Mesendoderm (in vitro differentiated cells): ENCODE measurements around the gene SH3RF1.
A peak's percentile ranks its signal among the peaks of the same experiment; 100 is the strongest.

Source experiments
- DNase-seq: peaks from one replicate; pipeline ENCODE4 v3.0.0; 2013
- H2AK5ac ChIP-seq: 2 replicates; pipeline ENCODE4 v1.6.1; 2013; ENCODE audit warnings: low read length, inconsistent platforms
- H2BK120ac ChIP-seq: 2 replicates; pipeline ENCODE4 v1.6.1; 2013; ENCODE audit warnings: low read depth, mild to moderate bottlenecking, low read length, moderate library complexity, mixed read lengths
- H2BK15ac ChIP-seq: replicated peaks from 2 replicates; pipeline ENCODE4 v1.6.1; 2013; ENCODE audit warnings: low read depth, mild to moderate bottlenecking, moderate library complexity
- H2BK5ac ChIP-seq: 2 replicates; pipeline ENCODE4 v1.6.1; 2013; ENCODE audit warnings: low read length, inconsistent platforms
- H3K18ac ChIP-seq: 2 replicates; pipeline ENCODE4 v1.6.1; 2013; ENCODE audit warnings: mild to moderate bottlenecking, low read length, mixed read lengths
- H3K23ac ChIP-seq: one replicate; pipeline ENCODE4 v1.6.1; 2013; ENCODE audit warnings: low read length
- H3K27ac ChIP-seq: 2 replicates; pipeline ENCODE4 v1.5.1; 2013; ENCODE audit warnings: low read depth, mild to moderate bottlenecking, inconsistent platforms, low read length, moderate library complexity
- H3K27me3 ChIP-seq: 2 replicates; pipeline ENCODE4 v1.6.1; 2013; ENCODE audit warnings: low read length, control low read depth, mild to moderate bottlenecking, inconsistent platforms; ENCODE audit not compliant: insufficient read depth, poor library complexity
- H3K36me3 ChIP-seq: 2 replicates; pipeline ENCODE4 v1.6.1; 2013; ENCODE audit warnings: low read length, inconsistent platforms; ENCODE audit not compliant: control insufficient read depth, insufficient read depth
- H3K4ac ChIP-seq: one replicate; pipeline ENCODE4 v1.6.1; 2013; ENCODE audit warnings: low read depth, mild to moderate bottlenecking, low read length, moderate library complexity
- H3K4me1 ChIP-seq: 2 replicates; pipeline ENCODE4 v1.6.1; 2013; ENCODE audit warnings: low read depth, low read length, inconsistent platforms; ENCODE audit not compliant: control insufficient read depth
- H3K4me2 ChIP-seq: 2 replicates; pipeline ENCODE4 v1.6.1; 2013; ENCODE audit warnings: low read length
- H3K4me3 ChIP-seq: 2 replicates; pipeline ENCODE4 v1.5.1; 2013; ENCODE audit warnings: mild to moderate bottlenecking, low read length
- H3K56ac ChIP-seq: one replicate; pipeline ENCODE4 v1.6.1; 2013; ENCODE audit warnings: low read length
- H3K79me1 ChIP-seq: 2 replicates; pipeline ENCODE4 v1.6.1; 2013; ENCODE audit warnings: low read length, inconsistent platforms
- H3K79me2 ChIP-seq: 2 replicates; pipeline ENCODE4 v1.6.1; 2013; ENCODE audit warnings: mild to moderate bottlenecking, low read length; ENCODE audit not compliant: control insufficient read depth, insufficient read depth
- H3K9ac ChIP-seq: 2 replicates; pipeline ENCODE4 v1.6.1; 2013; ENCODE audit warnings: low read length, inconsistent platforms
- H4K5ac ChIP-seq: one replicate; pipeline ENCODE4 v1.6.1; 2013; ENCODE audit warnings: low read length
- H4K8ac ChIP-seq: one replicate; pipeline ENCODE4 v1.6.1; 2013; ENCODE audit warnings: low read depth, mild to moderate bottlenecking, control low read depth, low read length, moderate library complexity
- WGBS: extraction: QIAGEN DNeasy Blood & Tissue Kit; methylation state at CpG from one replicate; pipeline ENCODE4 v1.1.7; 2013; ENCODE audit warnings: low lambda C conversion rate, missing lambda C conversion rate; ENCODE audit not compliant: insufficient coverage; ENCODE audit errors: extremely low coverage; 5-methylcytosine and 5-hydroxymethylcytosine counted together

Gene SH3RF1

GRCh38 chr4:169215656-169216055 lies 55.1 kb downstream of the SH3RF1 start:
- H3K9ac ChIP-seq: no peak overlapping the region
- no peak overlapping the region for H3K4ac ChIP-seq
- WGBS: no CpG with 5 or more reads among the region's 4 CpGs
- no peaks in the 10 kb centered on the region for H3K79me2 ChIP-seq
- H3K4me1 ChIP-seq: no peaks in the 10 kb centered on the region
- H3K27me3 ChIP-seq: no peaks in the 10 kb centered on the region
- no peak overlapping the region for H4K8ac ChIP-seq
- H3K56ac ChIP-seq: no peak overlapping the region
- H3K79me1 ChIP-seq: peaks cover 11% of the 10 kb centered on the region
- H2AK5ac ChIP-seq: no peak overlapping the region
- no peak overlapping the region for H4K5ac ChIP-seq
- no peak overlapping the region for H3K27ac ChIP-seq
- no peak overlapping the region for H2BK5ac ChIP-seq
- no peak for DNase-seq
- H3K4me2 ChIP-seq: no peak overlapping the region
- H2BK120ac ChIP-seq: no peak overlapping the region
- H3K18ac ChIP-seq: no peak overlapping the region
- H3K4me3 ChIP-seq: no peak overlapping the region
- H3K23ac ChIP-seq: no peak overlapping the region
- H2BK15ac ChIP-seq: no peak overlapping the region
- no peaks in the 10 kb centered on the region for H3K36me3 ChIP-seq

GRCh38 chr4:169212981-169213380 lies 57.8 kb downstream of the SH3RF1 start:
- no peak overlapping the region for H3K18ac ChIP-seq
- H3K4me1 ChIP-seq: no peaks in the 10 kb centered on the region
- H2BK15ac ChIP-seq: no peak overlapping the region
- no peak overlapping the region for H2AK5ac ChIP-seq
- no peak overlapping the region for H3K4ac ChIP-seq
- H2BK5ac ChIP-seq: no peak overlapping the region
- no peak overlapping the region for H2BK120ac ChIP-seq
- no peak overlapping the region for H3K56ac ChIP-seq
- no peak overlapping the region for H4K5ac ChIP-seq
- H3K79me1 ChIP-seq: peaks cover 10% of the 10 kb centered on the region
- H3K36me3 ChIP-seq: no peaks in the 10 kb centered on the region
- no peak overlapping the region for H3K27ac ChIP-seq
- H3K9ac ChIP-seq: no peak overlapping the region
- H3K4me3 ChIP-seq: no peak overlapping the region
- no peaks in the 10 kb centered on the region for H3K79me2 ChIP-seq
- DNase-seq: no peak
- H3K4me2 ChIP-seq: no peak overlapping the region
- no peaks in the 10 kb centered on the region for H3K27me3 ChIP-seq
- no peak overlapping the region for H4K8ac ChIP-seq
- no CpG with 5 or more reads among the region's 2 CpGs for WGBS
- H3K23ac ChIP-seq: no peak overlapping the region

GRCh38 chr4:169210504-169211118 lies 60.1 kb downstream of the SH3RF1 start:
- Histone ChIP-seq H3K18ac (no peak overlapping the region), H3K27me3 (no peaks in the 10 kb centered on the region), H2BK120ac (no peak overlapping the region), H3K4ac (no peak overlapping the region), H3K79me1 (peaks cover 11% of the 10 kb centered on the region), H2BK5ac (no peak overlapping the region), H3K79me2 (peaks cover 3% of the 10 kb centered on the region), H3K27ac (no peak overlapping the region), H2AK5ac (no peak overlapping the region), H3K4me3 (no peak overlapping the region), H3K9ac (no peak overlapping the region), H3K56ac (no peak overlapping the region), H4K5ac (no peak overlapping the region), H3K4me1 (no peaks in the 10 kb centered on the region), H2BK15ac (no peak overlapping the region), H4K8ac (no peak overlapping the region), H3K4me2 (no peak overlapping the region), H3K36me3 (no peaks in the 10 kb centered on the region), H3K23ac (no peak overlapping the region)
- DNase-seq: no peak
- no CpG with 5 or more reads among the region's 3 CpGs for WGBS

GRCh38 chr4:169209388-169209883 lies 61.3 kb downstream of the SH3RF1 start:
- Histone ChIP-seq H3K23ac (no peak overlapping the region), H4K5ac (no peak overlapping the region), H2BK5ac (no peak overlapping the region), H3K4me3 (no peak overlapping the region), H3K79me1 (peaks cover 11% of the 10 kb centered on the region), H3K4me1 (no peaks in the 10 kb centered on the region), H3K9ac (no peak overlapping the region), H3K4ac (no peak overlapping the region), H3K79me2 (peaks cover 3% of the 10 kb centered on the region), H3K56ac (no peak overlapping the region), H2AK5ac (no peak overlapping the region), H3K36me3 (no peaks in the 10 kb centered on the region), H2BK120ac (no peak overlapping the region), H3K27me3 (no peaks in the 10 kb centered on the region), H4K8ac (no peak overlapping the region), H3K18ac (no peak overlapping the region), H2BK15ac (no peak overlapping the region), H3K27ac (no peak overlapping the region), H3K4me2 (no peak overlapping the region)
- peak; percentile 36 for DNase-seq
- WGBS: no CpG with 5 or more reads among the region's 5 CpGs

GRCh38 chr4:169208516-169208915 lies 62.2 kb downstream of the SH3RF1 start:
- no peak overlapping the region for H4K5ac ChIP-seq
- H2BK5ac ChIP-seq: no peak overlapping the region
- H3K56ac ChIP-seq: no peak overlapping the region
- H3K4me2 ChIP-seq: no peak overlapping the region
- no CpG with 5 or more reads among the region's 1 CpG for WGBS
- H3K79me2 ChIP-seq: peaks cover 3% of the 10 kb centered on the region
- DNase-seq: no peak
- H2BK120ac ChIP-seq: no peak overlapping the region
- no peak overlapping the region for H2BK15ac ChIP-seq
- no peak overlapping the region for H3K4ac ChIP-seq
- H3K79me1 ChIP-seq: peaks cover 11% of the 10 kb centered on the region
- no peak overlapping the region for H3K9ac ChIP-seq
- H3K4me3 ChIP-seq: no peak overlapping the region
- no peaks in the 10 kb centered on the region for H3K4me1 ChIP-seq
- H3K27ac ChIP-seq: no peak overlapping the region
- no peaks in the 10 kb centered on the region for H3K36me3 ChIP-seq
- no peak overlapping the region for H3K18ac ChIP-seq
- no peak overlapping the region for H3K23ac ChIP-seq
- H3K27me3 ChIP-seq: no peaks in the 10 kb centered on the region
- H2AK5ac ChIP-seq: no peak overlapping the region
- no peak overlapping the region for H4K8ac ChIP-seq

GRCh38 chr4:169208090-169208455 lies 62.7 kb downstream of the SH3RF1 start:
- no peak overlapping the region for H3K4me3 ChIP-seq
- H3K79me2 ChIP-seq: peaks cover 3% of the 10 kb centered on the region
- H2BK5ac ChIP-seq: no peak overlapping the region
- H3K9ac ChIP-seq: no peak overlapping the region
- peaks cover 11% of the 10 kb centered on the region for H3K79me1 ChIP-seq
- no peak overlapping the region for H3K56ac ChIP-seq
- H3K18ac ChIP-seq: no peak overlapping the region
- no CpG with 5 or more reads among the region's 3 CpGs for WGBS
- H3K4me2 ChIP-seq: no peak overlapping the region
- H4K8ac ChIP-seq: no peak overlapping the region
- no peak overlapping the region for H4K5ac ChIP-seq
- no peaks in the 10 kb centered on the region for H3K4me1 ChIP-seq
- H2BK120ac ChIP-seq: no peak overlapping the region
- no peak overlapping the region for H3K27ac ChIP-seq
- no peak for DNase-seq
- no peak overlapping the region for H2AK5ac ChIP-seq
- H3K36me3 ChIP-seq: no peaks in the 10 kb centered on the region
- no peak overlapping the region for H3K23ac ChIP-seq
- H3K4ac ChIP-seq: no peak overlapping the region
- no peak overlapping the region for H2BK15ac ChIP-seq
- no peaks in the 10 kb centered on the region for H3K27me3 ChIP-seq
